ENCODE results near the gene C18orf63.

The C18orf63 gene

DNA sequence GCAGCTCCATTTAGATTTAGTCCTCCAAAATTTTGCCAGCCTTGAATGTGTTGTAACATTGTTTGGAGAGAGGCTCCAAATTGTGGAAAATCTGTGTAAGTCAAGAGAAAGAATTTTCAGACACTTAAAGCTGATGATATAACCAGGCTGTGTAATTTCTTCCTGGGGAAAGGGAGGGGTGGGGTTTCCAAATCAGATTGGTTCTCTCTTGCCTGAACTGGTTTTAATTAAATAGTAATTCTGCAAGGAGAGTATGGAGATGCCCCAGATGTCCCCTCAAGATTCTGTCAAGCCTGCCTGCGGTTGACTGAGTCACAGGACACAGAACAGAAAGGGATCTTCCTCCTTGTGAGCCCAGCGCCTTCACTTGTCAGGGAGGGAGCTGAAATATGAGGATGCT is 54.5 kb downstream of the C18orf63 start:
- H3K9me2 ChIP-seq (replicated peaks; ENCODE audit: insufficient read depth, low read length) = no peaks in the 10 kb centered on the region
- H3K9me3 ChIP-seq (ENCODE audit: insufficient read depth, low read length) = no peaks in the 10 kb centered on the region
- H3F3A ChIP-seq (ENCODE audit: insufficient read depth) = no peaks in the 10 kb centered on the region
- no peak overlapping the region for H3K9ac ChIP-seq (ENCODE audit: low read length)
- no peaks in the 10 kb centered on the region for H3K27me3 ChIP-seq (ENCODE audit: low read length)
- H3K27ac ChIP-seq (ENCODE audit: low read depth, low read length) = no peak overlapping the region
- no peak overlapping the region for H3K4me2 ChIP-seq (ENCODE audit: low read depth, low read length, poor library complexity, severe bottlenecking)
- TF ChIP-seq, protein P1, sequence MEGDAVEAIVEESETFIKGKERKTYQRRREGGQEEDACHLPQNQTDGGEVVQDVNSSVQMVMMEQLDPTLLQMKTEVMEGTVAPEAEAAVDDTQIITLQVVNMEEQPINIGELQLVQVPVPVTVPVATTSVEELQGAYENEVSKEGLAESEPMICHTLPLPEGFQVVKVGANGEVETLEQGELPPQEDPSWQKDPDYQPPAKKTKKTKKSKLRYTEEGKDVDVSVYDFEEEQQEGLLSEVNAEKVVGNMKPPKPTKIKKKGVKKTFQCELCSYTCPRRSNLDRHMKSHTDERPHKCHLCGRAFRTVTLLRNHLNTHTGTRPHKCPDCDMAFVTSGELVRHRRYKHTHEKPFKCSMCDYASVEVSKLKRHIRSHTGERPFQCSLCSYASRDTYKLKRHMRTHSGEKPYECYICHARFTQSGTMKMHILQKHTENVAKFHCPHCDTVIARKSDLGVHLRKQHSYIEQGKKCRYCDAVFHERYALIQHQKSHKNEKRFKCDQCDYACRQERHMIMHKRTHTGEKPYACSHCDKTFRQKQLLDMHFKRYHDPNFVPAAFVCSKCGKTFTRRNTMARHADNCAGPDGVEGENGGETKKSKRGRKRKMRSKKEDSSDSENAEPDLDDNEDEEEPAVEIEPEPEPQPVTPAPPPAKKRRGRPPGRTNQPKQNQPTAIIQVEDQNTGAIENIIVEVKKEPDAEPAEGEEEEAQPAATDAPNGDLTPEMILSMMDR (IDR thresholded peaks at IDR 0.05; ENCODE audit: insufficient read depth, low read length, poor library complexity, severe bottlenecking) = no peak
- no peak for TF ChIP-seq EZH2phosphoT487 (conservative IDR thresholded peaks at IDR 0.05; ENCODE audit: low read length)
- no peak overlapping the region for H3K4me3 ChIP-seq (ENCODE audit: insufficient read depth, low read length, poor library complexity, severe bottlenecking)
- H4K20me1 ChIP-seq (ENCODE audit: low read depth, low read length) = no peaks in the 10 kb centered on the region
- H3K79me2 ChIP-seq (ENCODE audit: insufficient read depth, low read length) = no peaks in the 10 kb centered on the region
- H3K36me3 ChIP-seq (ENCODE audit: low read length) = no peaks in the 10 kb centered on the region
- H2AFZ ChIP-seq (ENCODE audit: low read depth, low read length, severe bottlenecking) = no peak overlapping the region

DNA sequence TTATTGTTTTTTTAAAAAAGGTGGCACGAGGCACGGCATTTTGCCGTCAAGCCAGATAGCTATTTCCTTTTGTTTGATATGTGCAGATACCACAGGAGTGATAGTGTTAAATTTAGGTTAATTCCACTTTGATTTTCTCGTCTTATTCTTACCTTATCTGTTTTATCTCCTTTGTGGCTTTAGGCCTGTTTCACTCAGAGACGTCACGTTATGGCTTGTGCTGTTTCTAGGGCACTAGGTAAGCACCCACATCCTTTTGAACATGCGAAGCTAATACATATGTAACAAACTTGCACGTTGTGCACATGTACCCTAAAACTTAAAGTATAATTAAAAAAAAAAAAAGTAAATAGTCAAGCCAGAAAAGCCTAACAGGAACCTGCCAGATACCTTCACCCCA is 57.8 kb downstream of the C18orf63 start:
- no peak overlapping the region for H3K27ac ChIP-seq (ENCODE audit: low read depth, low read length)
- no peak overlapping the region for H3K4me3 ChIP-seq (ENCODE audit: insufficient read depth, low read length, poor library complexity, severe bottlenecking)
- H3K4me2 ChIP-seq (ENCODE audit: low read depth, low read length, poor library complexity, severe bottlenecking) = no peak overlapping the region
- H4K20me1 ChIP-seq (ENCODE audit: low read depth, low read length) = no peaks in the 10 kb centered on the region
- H3K79me2 ChIP-seq (ENCODE audit: insufficient read depth, low read length) = no peaks in the 10 kb centered on the region
- H3K9me2 ChIP-seq (replicated peaks; ENCODE audit: insufficient read depth, low read length) = no peaks in the 10 kb centered on the region
- no peak overlapping the region for H2AFZ ChIP-seq (ENCODE audit: low read depth, low read length, severe bottlenecking)
- H3K27me3 ChIP-seq (ENCODE audit: low read length) = no peaks in the 10 kb centered on the region
- H3K36me3 ChIP-seq (ENCODE audit: low read length) = no peaks in the 10 kb centered on the region
- H3K9ac ChIP-seq (ENCODE audit: low read length) = no peak overlapping the region
- H3F3A ChIP-seq (ENCODE audit: insufficient read depth) = no peaks in the 10 kb centered on the region
- no peaks in the 10 kb centered on the region for H3K9me3 ChIP-seq (ENCODE audit: insufficient read depth, low read length)
- TF ChIP-seq EZH2phosphoT487 (conservative IDR thresholded peaks at IDR 0.05; ENCODE audit: low read length) = no peak
- TF ChIP-seq, protein P1 (IDR thresholded peaks at IDR 0.05; ENCODE audit: insufficient read depth, low read length, poor library complexity, severe bottlenecking) = no peak

DNA sequence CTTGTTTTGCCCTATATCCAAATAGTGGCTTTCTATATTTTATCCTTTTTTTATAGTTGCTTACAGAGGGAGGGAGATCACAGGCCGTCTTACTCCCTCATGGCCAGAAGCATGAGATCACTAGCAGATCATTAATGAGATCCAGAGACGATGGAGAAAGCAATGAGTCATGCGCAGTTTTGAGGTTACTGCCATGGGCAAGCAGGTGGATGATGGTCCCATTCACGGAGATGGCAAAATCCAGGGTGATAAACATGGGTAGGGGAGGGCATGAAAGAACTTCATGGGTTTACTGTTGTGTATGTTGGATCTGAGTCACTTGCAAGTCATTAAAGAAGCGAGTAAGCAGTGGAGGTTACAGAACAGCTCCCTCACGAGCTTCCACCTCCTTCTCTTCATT is 60.4 kb downstream of the C18orf63 start:
- Histone ChIP-seq H2AFZ (ENCODE audit: low read depth, low read length, severe bottlenecking) (no peak overlapping the region), H3K4me2 (ENCODE audit: low read depth, low read length, poor library complexity, severe bottlenecking) (no peak overlapping the region), H3K79me2 (ENCODE audit: insufficient read depth, low read length) (no peaks in the 10 kb centered on the region), H3K4me3 (ENCODE audit: insufficient read depth, low read length, poor library complexity, severe bottlenecking) (no peak overlapping the region), H3K9me3 (ENCODE audit: insufficient read depth, low read length) (no peaks in the 10 kb centered on the region), H3K9me2 (replicated peaks; ENCODE audit: insufficient read depth, low read length) (no peaks in the 10 kb centered on the region), H3K9ac (ENCODE audit: low read length) (no peak overlapping the region), H3K27ac (ENCODE audit: low read depth, low read length) (no peak overlapping the region), H3K27me3 (ENCODE audit: low read length) (0 out of 2 replicates have a peak, but pooled peaks cover 3% of the 10 kb centered on the region), H3F3A (ENCODE audit: insufficient read depth) (no peaks in the 10 kb centered on the region), H3K36me3 (ENCODE audit: low read length) (no peaks in the 10 kb centered on the region), H4K20me1 (ENCODE audit: low read depth, low read length) (no peaks in the 10 kb centered on the region)
- TF ChIP-seq EZH2phosphoT487 (conservative IDR thresholded peaks at IDR 0.05; ENCODE audit: low read length) = no peak
- TF ChIP-seq, protein P1 (IDR thresholded peaks at IDR 0.05; ENCODE audit: insufficient read depth, low read length, poor library complexity, severe bottlenecking) = no peak

Measured in SU-DHL-6 (cell line).